Astrocyte (in vitro differentiated cells and primary cell): ENCODE results near the gene CNTNAP2. TPM values are rescaled to one million over a fixed set of nuclear protein-coding genes. Genes with fewer than 3 reads are reported as not detected.
A peak's percentile ranks its signal among the peaks of the same experiment; 100 is the strongest.

ENCODE experiments used
- DNase-seq: peaks from one replicate; pipeline ENCODE4 v3.0.0-alpha.2; 2010; ENCODE audit warnings: low read depth
- FAIRE-seq: peaks from 2 replicates; lab custom pipeline; 2011; peaks lifted over from hg19 to GRCh38; lab: Jason Lieb, UNC
- H2AFZ ChIP-seq: 2 replicates; pipeline ENCODE4 v1.6.0; 2012; ENCODE audit warnings: low read depth, low read length, inconsistent platforms
- H3K27ac ChIP-seq: 2 replicates; pipeline ENCODE4 v1.5.1; 2011; ENCODE audit warnings: low read depth, low read length, inconsistent platforms
- H3K27me3 ChIP-seq: 2 replicates; pipeline ENCODE4 v1.6.0; 2011; ENCODE audit warnings: low read length, inconsistent platforms; ENCODE audit not compliant: insufficient read depth
- H3K36me3 ChIP-seq: 2 replicates; pipeline ENCODE4 v1.5.1; 2011; ENCODE audit warnings: low read length, inconsistent platforms; ENCODE audit not compliant: insufficient read depth
- H3K4me1 ChIP-seq: 2 replicates; pipeline ENCODE4 v1.5.1; 2011; ENCODE audit warnings: low read length, inconsistent platforms; ENCODE audit not compliant: insufficient read depth
- H3K4me2 ChIP-seq: 2 replicates; pipeline ENCODE4 v1.6.0; 2012; ENCODE audit warnings: low read length, inconsistent platforms
- H3K4me3 ChIP-seq: 2 replicates; pipeline ENCODE4 v1.5.1; 2011; ENCODE audit warnings: low read depth, mild to moderate bottlenecking, low read length, inconsistent platforms; ENCODE audit not compliant: insufficient read depth
- H3K79me2 ChIP-seq: 2 replicates; pipeline ENCODE4 v1.6.0; 2012; ENCODE audit warnings: mild to moderate bottlenecking, low read length, inconsistent platforms; ENCODE audit not compliant: insufficient read depth
- H3K9ac ChIP-seq: 2 replicates; pipeline ENCODE4 v1.6.0; 2012; ENCODE audit warnings: mild to moderate bottlenecking, low read length, inconsistent platforms
- H3K9me3 ChIP-seq: 2 replicates; pipeline ENCODE4 v1.5.1; 2012; ENCODE audit warnings: low read depth, mild to moderate bottlenecking, low read length, inconsistent platforms; ENCODE audit not compliant: insufficient read depth
- H4K20me1 ChIP-seq: 2 replicates; pipeline ENCODE4 v1.6.0; 2012; ENCODE audit warnings: low read length, inconsistent platforms; ENCODE audit not compliant: insufficient read depth
- H3K27ac Mint-ChIP-seq: one replicate; pipeline ENCODE4 v1.8.0; 2021; ENCODE audit warnings: mild to moderate bottlenecking, mixed read lengths; ENCODE audit not compliant: unreplicated experiment
- H3K27me3 Mint-ChIP-seq: one replicate; pipeline ENCODE4 v1.8.0; 2021; ENCODE audit warnings: low read depth, mixed read lengths; ENCODE audit not compliant: unreplicated experiment
- H3K36me3 Mint-ChIP-seq: one replicate; pipeline ENCODE4 v1.8.0; 2021; ENCODE audit warnings: low read depth, mixed read lengths; ENCODE audit not compliant: unreplicated experiment
- H3K4me1 Mint-ChIP-seq: one replicate; pipeline ENCODE4 v1.8.0; 2021; ENCODE audit warnings: low read depth, mixed read lengths; ENCODE audit not compliant: unreplicated experiment
- H3K4me3 Mint-ChIP-seq: one replicate; pipeline ENCODE4 v1.8.0; 2021; ENCODE audit warnings: mild to moderate bottlenecking, moderate library complexity, mixed read lengths; ENCODE audit not compliant: unreplicated experiment
- H3K9me3 Mint-ChIP-seq: one replicate; pipeline ENCODE4 v1.8.0; 2021; ENCODE audit warnings: mild to moderate bottlenecking, mixed read lengths; ENCODE audit not compliant: unreplicated experiment
- EZH2 ChIP-seq: IDR thresholded peaks from 2 replicates; pipeline ENCODE4 v1.6.1; 2012; ENCODE audit warnings: mild to moderate bottlenecking, low read length, inconsistent platforms; ENCODE audit not compliant: insufficient read depth
- total RNA-seq: library from RNA; stranded (reverse); gene quantifications from 2 replicates; pipeline ENCODE4 v1.2.1, GENCODE V29; 2021
- TF ChIP-seq, protein P1 (sequence below): IDR thresholded peaks from 2 replicates; pipeline ENCODE4 v1.5.1; 2011; ENCODE audit warnings: low read depth, mild to moderate bottlenecking, inconsistent platforms, low read length, moderate library complexity; ENCODE audit not compliant: insufficient read depth

The CNTNAP2 gene
- total RNA-seq, 1 donor from 2014 or later, result 20.0 TPM

DNA sequence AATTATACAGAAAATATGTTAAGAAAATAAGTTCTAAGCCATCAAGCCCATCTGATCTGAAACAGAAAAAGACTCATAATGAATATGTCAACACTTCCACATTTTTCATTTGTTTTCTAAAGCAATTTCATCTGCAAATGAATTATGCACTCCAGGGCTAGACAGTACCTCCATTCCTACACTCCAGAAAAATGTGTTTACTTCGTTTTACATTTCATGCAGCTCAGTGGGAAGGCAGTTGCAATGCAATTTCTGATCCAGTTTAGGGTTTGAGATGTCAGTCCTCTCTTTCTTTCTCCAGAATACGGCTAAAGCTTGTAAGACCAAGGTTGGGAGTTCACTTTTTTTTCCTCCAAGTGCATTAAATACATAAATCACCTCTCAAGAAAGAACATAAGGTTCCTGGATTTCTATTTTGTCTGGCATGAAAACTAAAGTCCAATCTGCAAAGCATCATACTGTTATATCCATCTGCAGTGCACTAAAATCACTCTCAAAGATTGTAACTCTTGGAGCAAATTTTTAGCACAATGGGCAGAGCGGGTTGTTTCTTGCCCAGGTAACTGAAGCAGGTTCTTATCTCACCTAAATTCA, 2125.2 kb downstream of the CNTNAP2 start:
- Histone ChIP-seq H3K9me3 (no peaks in the 10 kb centered on the region), H3K4me2 (no peak overlapping the region), H3K4me1 (no peaks in the 10 kb centered on the region), H3K9ac (no peak overlapping the region), H2AFZ (peak overlapping the region; percentile 62), H3K36me3 (no peaks in the 10 kb centered on the region), H3K27me3 (no peaks in the 10 kb centered on the region), H4K20me1 (no peaks in the 10 kb centered on the region), H3K4me3 (no peak overlapping the region), H3K27ac (no peak overlapping the region), H3K79me2 (no peaks in the 10 kb centered on the region)
- Mint-ChIP-seq H3K4me1 (peaks cover 1% of the 10 kb centered on the region), H3K36me3 (no peaks in the 10 kb centered on the region), H3K4me3 (no peak overlapping the region), H3K27ac (no peak overlapping the region), H3K9me3 (no peaks in the 10 kb centered on the region), H3K27me3 (peaks cover 6% of the 10 kb centered on the region)
- no peak for FAIRE-seq
- DNase-seq, result no peak
- TF ChIP-seq, protein P1, sequence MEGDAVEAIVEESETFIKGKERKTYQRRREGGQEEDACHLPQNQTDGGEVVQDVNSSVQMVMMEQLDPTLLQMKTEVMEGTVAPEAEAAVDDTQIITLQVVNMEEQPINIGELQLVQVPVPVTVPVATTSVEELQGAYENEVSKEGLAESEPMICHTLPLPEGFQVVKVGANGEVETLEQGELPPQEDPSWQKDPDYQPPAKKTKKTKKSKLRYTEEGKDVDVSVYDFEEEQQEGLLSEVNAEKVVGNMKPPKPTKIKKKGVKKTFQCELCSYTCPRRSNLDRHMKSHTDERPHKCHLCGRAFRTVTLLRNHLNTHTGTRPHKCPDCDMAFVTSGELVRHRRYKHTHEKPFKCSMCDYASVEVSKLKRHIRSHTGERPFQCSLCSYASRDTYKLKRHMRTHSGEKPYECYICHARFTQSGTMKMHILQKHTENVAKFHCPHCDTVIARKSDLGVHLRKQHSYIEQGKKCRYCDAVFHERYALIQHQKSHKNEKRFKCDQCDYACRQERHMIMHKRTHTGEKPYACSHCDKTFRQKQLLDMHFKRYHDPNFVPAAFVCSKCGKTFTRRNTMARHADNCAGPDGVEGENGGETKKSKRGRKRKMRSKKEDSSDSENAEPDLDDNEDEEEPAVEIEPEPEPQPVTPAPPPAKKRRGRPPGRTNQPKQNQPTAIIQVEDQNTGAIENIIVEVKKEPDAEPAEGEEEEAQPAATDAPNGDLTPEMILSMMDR, result no peak
- no peak for TF ChIP-seq EZH2

DNA sequence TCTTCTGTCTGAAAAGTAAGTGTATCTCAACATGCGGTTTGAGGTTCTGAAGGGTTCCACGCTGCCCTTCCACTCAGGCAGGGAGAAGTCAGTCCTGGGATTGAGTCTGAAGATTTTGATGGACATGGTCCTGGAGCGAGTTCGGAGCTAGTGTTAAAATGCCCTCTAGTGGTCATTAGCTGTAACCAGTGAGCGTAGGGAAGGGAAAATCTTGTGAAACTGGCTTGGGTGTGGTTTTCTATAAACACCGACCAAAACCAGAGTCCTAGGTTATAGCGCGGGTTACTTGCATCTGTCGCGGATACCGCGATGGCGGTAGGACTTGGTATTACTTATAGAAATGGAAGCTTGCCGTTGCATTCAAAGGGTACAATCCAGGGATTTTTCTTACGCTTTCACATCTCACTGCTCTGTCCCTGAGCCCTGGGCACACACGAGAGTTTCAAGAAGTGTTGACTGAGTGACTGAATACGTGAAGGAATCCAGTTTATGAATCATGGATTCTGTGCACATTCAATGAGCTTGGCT, 2125.8 kb downstream of the CNTNAP2 start:
- peak overlapping the region; percentile 30 for H3K4me3 Mint-ChIP-seq
- H2AFZ ChIP-seq, result peak overlapping the region; percentile 62
- H3K36me3 Mint-ChIP-seq, result no peaks in the 10 kb centered on the region

More for the DNA sequence above, 2125.8 kb downstream of the CNTNAP2 start:
- H3K27me3 ChIP-seq, result no peaks in the 10 kb centered on the region
- Mint-ChIP-seq H3K9me3 (no peaks in the 10 kb centered on the region), H3K27ac (no peak overlapping the region), H3K4me1 (peaks cover 1% of the 10 kb centered on the region), H3K27me3 (peaks cover 6% of the 10 kb centered on the region)
- peak overlapping the region; percentile 81 for H3K4me2 ChIP-seq
- H3K79me2 ChIP-seq, result no peaks in the 10 kb centered on the region
- H3K4me1 ChIP-seq, result no peaks in the 10 kb centered on the region
- no peak overlapping the region for H3K9ac ChIP-seq
- no peaks in the 10 kb centered on the region for H3K36me3 ChIP-seq
- H3K4me3 ChIP-seq, result peak overlapping the region; percentile 9
- FAIRE-seq (peak; percentile 70), DNase-seq (peak; percentile 2)
- no peak for TF ChIP-seq EZH2
- TF ChIP-seq, protein P1, result peak; percentile 67
- H3K9me3 ChIP-seq, result no peaks in the 10 kb centered on the region
- no peak overlapping the region for H3K27ac ChIP-seq
- no peaks in the 10 kb centered on the region for H4K20me1 ChIP-seq
